ENCODE measurements around the gene RIPPLY2.
"Not testable (repeated sequence)": the region's sequence is repeated elsewhere in the genome, so short reads cannot be mapped to it uniquely, and the experiment has no call there.

Gene RIPPLY2, protein sequence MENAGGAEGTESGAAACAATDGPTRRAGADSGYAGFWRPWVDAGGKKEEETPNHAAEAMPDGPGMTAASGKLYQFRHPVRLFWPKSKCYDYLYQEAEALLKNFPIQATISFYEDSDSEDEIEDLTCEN
- 0 reads per million in 4 donors for total RNA-seq

DNA sequence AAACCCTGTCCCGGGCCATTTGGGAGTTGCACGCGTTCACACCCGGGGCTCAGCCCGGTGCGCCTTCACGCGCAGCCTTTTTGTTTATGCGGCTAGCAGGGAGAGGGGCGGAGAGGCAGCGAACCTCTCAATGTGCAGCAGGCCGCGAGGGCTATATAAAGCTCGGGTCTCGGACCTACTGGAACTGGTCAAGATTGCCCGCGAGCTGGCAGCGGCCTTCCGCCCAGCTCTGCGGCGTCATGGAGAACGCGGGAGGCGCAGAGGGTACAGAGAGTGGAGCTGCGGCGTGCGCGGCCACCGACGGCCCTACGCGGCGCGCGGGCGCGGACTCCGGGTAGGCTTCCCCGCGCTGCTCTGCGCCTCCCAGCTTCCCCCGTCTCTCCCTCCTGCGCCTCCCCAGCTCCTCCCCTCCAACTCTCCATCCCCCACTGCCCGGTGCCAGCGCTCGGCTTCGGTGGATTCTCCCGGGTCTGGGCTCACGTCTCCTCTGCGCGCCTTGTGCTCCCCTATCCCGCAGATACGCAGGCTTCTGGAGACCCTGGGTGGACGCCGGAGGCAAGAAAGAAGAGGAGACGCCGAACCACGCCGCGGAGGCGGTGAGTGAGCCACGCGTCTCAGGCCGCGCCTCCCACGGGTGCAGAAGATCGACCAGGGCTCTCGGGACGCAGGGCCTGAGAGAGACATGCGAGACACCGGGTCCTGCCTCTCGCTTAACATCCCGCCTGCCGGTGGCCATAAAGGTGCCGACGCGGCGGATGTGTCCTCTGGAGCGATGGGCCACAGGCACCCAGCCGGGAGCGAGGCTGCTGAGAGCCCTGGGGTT is at the start of gene RIPPLY2:
Gene RIPPLY2, plus strand, starts transcription at position 183 of the 823 bp plus-strand sequence. Its CDS starts 57 bp downstream, at position 240.
- DNase-seq, result no peak

DNA sequence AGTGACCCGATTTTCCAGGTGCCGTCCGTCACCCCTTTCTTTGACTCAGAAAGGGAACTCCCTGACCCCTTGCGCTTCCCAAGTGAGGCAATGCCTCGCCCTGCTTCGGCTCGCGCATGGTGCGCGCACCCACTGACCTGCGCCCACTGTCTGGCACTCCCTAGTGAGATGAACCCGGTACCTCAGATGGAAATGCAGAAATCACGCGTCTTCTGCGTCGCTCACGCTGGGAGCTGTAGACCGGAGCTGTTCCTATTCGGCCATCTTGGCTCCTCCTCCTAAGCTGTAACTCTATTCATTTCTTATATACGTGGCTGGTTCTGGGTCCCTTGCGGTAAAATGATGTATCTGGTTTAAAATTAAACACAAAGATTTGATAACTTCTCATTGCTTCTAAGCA is 49.7 kb upstream of the RIPPLY2 start:
- not testable (repeated sequence) for DNase-seq

DNA sequence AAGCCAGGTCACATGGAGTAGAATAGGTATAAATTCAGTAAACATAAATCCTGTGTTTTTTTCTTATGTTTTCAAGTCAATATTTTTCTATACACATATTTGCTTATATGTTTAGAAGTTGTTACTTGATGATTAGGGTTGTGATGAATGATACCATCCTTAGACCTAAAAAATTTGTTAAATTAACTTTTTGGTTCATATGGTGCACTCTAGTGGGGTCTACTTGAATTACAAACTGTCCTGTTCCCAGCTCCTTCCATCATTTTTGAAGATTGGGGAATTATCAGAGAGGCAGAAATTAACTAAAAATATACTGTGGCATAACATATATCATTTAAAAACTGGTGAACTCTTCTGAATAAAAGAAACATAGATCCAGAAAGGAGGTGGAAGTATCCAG is 48.3 kb upstream of the RIPPLY2 start:
- DNase-seq, result no peak

DNA sequence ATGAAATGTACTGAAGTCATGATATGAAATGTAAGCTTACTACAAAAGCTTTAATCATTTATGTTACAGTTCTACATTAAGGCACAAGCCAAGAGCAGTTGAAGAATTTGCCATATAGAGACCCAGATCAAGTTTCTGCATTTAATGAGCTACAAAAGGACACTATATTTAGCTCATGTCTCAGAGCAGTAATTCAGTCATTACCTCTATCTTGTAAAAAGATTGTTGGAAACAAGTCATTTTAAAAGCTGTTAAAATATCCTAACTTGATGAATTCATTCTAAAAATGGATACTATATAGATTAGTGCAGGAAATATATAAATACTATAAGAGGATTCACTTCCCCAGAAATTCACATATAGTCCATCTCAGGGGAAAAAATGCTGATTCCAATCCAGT is 45.2 kb upstream of the RIPPLY2 start:
- no peak for DNase-seq

DNA sequence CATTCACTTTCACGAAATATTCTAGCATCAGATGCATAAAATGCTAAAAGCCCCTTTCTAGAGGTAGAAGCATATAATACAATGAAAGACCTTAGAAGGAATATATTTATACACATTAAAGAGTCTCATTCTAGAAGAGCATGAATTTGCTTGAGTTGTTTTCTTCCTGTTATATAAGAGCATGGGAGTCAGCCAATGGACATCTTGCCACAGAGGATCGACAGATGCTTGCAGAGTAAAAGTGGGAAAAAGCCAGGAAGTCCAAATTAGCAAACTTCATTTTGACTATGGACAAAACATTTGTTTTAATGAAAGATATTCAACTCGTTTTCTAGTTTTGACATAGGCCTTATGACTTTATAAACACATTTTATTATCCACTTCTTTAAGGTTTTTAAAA is 44.2 kb upstream of the RIPPLY2 start:
- DNase-seq, result no peak

DNA sequence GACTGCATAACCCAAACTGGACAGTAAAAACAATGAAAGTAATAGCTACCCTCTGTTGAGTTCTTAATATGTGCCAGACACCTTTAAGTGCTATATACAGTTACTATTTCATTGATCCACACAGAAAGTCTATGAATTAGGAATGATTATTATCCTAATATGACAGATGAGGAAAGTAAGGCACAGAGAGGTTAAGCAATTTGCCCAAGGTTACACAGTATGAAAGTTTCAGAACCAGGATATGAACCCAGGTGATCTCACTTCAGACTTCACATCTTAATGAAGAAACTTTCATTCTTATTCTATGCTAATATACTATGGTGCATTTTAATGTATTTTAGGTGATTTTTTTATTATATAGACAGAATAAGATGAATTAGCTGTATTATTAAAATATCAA is 40.6 kb upstream of the RIPPLY2 start:
- DNase-seq, result no peak

DNA sequence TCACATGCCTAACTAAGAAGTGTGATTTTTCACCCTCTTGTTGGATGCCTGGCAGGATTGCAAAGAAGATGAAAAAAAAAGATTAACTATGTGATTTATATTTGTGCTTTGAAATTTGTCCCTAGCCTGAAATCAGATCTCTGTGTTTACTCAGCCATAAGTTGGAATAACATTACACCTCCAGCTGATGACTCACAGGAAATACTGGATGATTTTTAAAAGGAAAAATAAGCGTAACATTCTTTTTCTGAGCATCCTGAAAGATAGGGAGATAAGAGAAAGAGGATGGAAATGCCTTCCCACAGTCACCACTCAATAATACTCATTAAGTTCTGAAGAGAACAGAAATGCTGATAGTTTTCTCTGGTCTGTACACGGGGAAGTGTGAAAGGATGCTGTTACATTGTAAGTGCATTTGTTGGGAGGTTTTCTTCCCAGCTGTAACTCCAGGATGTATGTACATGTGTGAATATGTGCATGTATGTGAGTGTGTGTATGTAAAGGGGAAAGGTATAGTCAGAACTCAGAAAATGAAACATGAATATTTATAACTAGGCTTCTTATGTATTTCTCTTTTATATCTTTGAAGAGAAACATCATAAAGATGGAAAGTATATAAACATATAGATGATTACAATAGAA is 37.4 kb upstream of the RIPPLY2 start:
- no peak for DNase-seq

DNA sequence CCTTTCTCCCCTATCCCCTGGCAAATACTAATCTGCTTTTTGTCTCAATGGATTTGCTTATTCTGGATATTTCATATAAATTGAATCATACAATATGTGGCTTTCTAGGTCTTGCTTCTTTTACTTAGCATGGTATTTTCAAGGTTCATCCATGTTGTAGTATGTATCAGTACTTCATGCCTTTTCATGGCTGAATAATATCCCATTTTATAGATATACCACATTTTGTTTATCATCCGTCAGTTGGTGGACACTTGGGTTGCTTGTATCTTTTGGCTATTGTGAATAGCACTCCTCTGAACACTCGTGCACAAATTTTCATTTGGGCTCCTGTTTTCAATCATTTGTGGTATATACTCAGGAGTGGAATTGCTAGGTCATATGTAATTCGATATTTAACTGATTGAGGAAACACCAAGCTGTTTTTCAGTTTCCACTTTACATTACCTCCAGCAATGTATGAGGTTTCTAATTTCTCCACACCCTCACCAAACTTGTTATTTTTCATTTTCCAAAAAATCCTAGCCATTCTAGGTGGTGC is 30.5 kb upstream of the RIPPLY2 start:
- no peak for DNase-seq

DNA sequence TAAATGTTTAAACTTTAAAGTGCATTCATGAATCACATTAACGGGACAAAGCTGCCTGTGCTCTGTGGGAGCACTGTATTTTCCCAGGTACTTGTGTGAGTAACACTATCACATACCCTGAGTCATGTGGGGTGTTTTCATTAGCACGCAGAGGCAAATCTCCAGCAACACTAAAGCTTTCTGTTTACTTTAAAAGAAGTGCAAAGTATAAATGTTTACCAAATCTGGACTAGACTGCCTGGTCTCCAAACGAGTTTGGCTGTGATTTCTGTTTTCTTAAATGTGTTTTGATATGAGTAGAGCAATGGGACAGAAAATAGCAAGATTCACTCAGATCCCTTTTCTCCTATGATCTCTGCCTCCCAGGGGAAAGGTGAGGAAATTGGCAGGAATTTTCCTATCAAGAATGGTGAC is 28.8 kb upstream of the RIPPLY2 start:
- DNase-seq, result no peak

DNA sequence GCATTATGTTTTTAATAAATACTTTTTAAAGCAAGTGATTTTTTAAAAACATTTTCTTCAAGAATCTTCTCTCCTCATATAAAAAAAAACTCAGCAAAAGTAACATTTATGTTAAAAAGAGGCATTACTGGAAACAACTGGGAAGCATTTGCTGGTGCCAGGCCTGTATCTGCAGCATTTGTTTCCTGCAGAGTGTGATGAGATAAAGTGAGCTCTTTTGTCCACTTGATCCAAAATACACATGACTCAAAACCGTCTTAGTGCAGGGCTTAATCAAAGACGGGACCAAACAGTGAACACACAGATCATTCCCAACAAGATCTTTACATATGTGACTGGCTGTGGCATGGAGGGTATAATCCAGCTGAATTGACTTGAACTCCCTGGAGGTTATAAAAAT is 28.3 kb upstream of the RIPPLY2 start:
- DNase-seq, result no peak

DNA sequence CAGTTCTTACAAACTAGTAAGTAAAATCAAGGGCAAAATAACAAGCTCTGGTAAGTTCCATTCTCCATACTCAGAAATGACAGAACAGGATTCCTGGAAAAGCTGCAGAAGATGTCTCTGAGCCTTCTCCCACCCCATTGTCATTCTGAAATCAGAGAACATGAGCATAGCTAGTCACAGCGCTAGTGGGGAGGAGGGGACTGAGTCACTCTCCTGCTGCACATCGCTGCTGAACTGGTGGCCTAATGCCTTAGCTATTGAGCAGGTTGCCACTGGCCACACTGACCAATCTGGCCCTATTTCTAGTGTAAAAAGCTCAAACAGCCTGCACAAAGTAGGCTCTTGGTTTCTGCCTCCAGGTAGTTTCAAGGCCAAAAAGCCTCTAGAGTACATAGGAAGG is 26.1 kb upstream of the RIPPLY2 start:
- no peak for DNase-seq

DNA sequence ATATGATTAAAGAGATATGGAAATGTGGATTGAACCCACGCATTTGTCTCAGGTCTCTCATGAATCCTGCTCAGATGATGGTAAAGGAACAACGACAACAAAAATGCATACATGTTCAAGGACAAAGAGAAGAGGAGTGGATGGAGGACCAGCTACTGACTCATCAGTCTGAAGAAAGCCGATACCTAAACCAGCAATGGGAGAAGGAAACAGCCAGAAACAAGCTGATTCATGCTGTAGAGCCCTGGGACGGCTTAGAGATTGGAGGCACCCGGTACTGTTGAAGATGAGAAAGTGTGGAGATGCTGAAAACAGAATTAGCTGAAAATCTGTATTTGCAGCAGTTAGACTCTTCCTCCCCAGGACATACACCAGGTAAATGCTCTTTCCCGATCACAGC is 14.4 kb upstream of the RIPPLY2 start:
- DNase-seq, result no peak

DNA sequence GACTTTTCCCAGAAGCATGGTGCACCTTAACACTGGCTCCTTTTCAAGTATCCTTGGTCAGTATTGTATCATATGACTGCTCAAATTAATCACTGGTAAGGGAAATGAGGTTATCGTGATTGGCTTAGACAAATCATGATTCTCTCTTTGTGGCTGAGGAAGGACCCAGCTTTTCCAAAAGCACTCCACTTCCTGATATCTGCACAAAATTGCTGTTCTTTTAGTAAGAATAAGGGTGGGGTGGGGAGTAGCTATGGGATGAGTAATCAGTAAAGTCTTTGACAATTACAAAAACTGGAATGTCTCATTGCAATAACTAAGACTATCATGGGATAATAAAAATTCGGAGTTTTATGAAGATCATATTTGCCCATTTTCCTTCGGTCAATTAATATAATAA is 9.0 kb upstream of the RIPPLY2 start:
- no peak for DNase-seq

DNA sequence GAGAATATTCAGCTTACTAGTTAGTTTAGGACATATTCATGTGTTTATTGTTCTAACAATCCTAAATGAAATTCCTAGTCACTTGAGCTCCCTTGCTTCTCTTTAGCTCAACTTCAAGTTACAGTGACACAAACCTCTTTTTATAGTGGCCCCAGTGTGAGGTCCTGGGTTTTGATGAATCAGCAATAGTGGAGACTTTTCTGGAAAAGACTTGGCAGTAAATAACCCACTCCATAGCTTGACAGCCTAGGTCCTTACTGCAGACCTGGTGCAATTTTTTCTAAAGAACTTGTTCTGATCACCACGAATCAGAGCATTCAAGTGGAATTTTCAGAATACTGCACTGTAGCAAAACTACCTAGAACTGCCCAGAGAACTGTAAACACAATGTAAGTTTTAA is 6.9 kb upstream of the RIPPLY2 start:
- no peak for DNase-seq

DNA sequence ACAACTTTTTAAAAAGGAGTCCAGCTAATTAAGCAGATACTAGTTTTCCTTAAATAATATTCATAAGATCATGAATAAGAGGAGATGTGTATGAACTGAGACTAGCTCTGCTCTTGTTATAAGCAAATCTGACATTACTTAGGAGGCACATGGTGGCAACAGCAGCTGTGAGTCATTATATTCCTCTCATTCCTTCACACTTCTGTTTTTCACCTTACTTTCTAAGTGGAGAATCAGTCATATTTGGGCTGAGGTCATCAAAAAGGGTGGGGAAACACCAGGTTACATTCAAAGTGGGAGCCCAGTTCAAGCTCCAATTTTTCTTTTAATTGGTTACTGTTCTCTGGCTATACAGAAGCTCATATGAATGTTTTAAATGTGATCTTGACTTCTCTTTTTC is 6.0 kb upstream of the RIPPLY2 start:
- DNase-seq, result no peak

DNA sequence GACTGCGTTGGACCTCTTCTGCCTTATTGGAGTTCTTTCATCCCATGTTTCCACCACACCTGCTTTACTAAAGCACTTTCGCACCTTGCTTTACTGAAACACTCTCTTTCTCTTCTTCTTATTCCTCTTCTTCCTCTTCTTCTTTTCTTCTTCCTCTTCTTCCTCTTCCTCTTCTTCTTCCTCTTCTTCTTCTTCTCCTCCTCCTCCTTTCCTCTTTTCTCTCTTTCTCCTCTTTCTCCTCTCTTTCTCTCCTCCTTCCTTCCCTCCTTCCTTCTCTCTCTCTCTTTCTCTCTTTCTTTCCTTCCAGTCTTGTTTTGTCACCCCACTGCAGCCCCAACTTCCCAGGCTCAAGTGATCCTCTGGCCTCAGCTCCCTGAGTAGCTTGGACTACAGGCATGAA is 4.0 kb upstream of the RIPPLY2 start:
- DNase-seq, result no peak

DNA sequence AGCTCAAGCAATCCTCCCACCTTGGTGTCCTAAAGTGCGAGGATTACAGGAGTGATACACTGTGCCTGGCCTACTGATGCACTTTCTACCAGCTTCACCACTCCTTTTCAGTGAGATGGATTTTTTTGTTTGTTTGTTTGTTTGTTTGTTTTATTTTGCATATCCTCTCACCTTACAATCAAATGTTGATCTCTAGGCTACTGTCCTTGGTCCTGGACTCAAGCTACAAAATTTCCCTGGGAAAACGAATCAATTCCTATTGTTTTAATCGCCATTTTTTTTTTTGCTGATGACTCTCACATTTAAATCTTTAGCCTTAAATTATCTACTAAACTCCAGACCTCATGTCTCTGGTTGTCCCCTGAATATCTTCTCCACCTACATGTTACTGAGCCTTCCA is 3.5 kb upstream of the RIPPLY2 start:
- no peak for DNase-seq

DNA sequence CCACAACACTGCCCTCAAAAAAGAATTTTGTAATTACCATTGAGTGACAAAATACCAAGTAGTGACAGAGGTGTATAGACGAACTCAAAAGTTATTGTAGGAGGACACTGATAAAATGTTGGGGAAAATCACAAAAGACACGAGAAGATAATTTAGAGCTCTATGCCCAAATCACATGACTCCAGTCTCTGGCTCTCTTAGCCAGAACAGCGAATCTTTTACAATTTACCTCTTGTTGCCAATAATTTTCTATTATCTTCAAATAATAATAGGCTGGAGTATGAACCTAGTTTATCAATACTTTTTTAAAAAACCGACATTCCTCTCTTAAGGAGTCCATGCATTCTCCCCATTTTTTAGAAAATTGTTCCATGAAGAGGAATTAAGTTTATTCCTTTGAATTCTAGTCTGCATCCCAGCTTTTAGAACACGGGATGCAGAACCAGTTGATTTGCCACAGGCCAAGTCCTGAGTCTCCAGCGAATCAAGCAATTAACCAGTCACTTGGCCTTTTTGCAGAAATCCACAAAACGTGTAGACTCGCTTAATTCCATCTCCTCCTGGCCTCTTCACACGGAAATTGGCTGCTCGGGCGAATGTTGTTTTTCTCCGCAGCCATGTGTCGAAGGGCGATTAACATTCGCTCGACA is 507 bp upstream of the RIPPLY2 start:
- no peak for DNase-seq

DNA sequence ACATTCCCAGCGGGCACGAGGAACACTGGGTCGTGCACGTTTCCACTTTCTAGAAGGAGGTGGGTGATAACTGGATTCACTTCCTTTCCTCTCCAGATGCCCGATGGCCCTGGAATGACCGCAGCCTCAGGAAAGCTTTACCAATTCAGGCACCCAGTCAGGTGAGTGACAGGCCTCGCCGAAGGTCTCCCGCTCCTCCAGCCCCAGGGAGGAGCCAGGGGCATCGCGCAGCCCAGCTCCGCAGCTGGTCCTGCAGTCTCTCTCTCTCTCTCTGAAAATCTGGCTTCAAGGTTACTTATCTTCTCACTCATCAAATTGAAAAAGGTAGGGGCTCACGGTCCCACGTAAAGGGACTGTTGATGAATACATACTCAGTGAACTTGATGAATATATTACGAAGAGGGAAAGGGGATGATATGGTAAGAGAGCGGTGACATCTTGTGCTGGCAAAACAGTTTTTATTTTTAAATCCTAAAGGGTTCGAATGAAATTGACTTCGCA is 891 bp downstream of the RIPPLY2 start:
- DNase-seq, result no peak

DNA sequence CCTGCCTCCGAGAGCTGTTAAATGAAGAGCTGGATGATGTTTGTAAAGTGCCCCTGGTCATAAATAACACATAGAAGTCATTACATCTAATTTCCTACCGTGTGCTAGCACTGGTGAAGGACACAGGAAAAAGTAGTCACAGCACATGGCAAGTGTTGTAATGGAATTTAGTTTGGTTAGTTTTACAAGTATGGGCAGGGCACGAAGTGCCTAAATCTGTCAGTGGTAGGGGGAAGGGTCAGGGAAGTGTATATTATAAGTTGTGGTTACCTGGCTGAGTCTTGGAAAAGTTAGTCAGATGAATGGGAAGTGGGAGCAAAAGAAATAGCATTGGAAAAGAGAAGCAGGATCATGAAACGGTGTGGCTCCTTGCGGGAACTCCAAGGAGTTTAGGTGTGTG is 1.6 kb downstream of the RIPPLY2 start:
- DNase-seq, result no peak

DNA sequence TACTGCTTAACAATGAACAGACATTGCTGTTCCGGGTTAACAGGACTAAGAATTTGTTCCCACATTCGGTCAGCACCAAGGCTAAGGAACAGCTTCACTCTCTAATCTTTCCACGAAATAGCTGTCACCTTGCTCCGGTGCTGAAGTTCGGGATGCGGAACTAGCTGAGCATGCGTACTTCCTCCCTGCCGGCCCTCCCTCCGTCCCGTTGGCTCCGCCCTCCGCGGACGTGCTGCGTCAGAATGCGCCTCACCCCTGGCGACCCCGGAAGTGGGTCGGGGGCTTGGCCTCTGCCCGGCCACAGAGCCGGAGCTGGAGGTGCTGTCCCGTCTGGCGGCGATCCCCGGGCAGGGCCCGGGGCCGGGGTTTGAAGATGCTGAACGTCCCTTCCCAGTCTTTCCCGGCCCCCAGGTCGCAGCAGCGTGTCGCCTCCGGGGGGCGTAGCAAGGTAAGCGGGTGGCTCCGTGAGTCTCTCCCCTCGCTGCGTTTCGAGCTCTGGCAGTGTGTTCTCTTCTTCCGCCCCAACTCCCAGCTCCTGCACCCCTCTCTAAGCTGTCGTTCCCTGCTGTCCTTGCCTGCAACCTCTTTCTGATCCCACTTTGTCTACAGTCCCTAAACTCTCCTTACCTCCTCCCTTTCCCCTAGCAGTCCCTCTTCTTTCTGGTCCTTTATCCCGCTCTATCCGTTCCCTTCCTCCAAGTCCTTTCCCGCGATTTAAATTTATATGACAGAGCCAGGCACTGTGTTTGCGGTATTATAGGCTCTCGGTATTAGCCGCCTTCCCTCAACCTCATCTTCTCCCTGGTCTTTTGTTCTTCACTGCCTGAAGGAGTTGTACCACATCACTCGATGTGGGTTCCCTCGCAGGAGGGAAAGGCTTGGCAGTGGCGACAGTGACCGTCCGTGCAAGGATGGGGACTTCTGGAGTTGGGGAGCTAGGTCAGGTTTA is 6.5 kb downstream of the RIPPLY2 start, which contains the start of gene CYB5R4:
Gene CYB5R4, plus strand, starts transcription at position 280 of the 949 bp plus-strand sequence. Its CDS starts 94 bp downstream, at position 374.
- peak; percentile 85 to 94 (median 89) for DNase-seq

DNA sequence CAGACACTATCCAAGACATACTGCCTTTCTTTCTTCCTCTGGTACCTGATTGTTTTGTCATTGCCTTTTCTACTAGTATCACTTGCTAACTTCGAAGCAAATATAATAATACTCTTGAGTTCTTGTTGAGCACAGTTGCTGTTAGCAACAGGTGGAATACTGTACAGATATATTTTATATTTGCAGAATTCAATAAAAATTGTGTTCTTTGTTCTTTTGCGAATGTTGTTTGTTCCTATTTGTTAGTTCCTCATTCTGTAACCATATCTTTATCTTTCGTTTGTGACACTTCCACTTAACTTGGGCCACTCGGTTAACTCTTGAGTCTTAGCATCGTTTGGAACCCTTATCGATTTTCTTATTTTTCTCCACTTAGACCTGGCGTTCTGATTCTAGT is 7.2 kb downstream of the RIPPLY2 start:
- no peak for DNase-seq
